ENCODE results near the gene SLC7A6. TPM values are rescaled to one million over a fixed set of nuclear protein-coding genes. Genes with fewer than 3 reads are reported as not detected.

Gene SLC7A6
- total RNA-seq, 2 experiments from 2014 or later = 53.1 to 79.5 TPM

DNA sequence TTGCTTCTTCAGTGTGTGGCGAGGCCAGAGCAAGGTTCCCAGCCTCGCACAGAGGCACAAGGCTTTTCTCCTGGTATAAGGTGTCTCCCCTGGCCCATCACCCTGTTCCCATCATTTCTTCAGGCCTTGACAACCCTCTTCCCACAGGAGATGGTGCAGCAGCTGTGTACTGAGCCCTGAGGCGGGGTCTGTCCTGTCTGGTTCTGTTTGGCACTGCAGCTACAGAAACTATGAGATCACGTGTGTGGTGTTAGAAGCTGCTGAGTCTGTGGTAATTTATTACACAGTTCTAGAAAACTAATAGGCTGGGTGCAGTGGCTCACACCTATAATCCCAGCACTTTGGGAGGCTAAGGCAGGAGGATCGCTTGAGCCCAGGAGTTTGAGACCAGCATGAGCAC, 11.9 kb upstream of the SLC7A6 start:
- BruUV-seq (replicated peaks) = no TSS peak
- H3K27ac ChIP-seq (ENCODE audit: low read depth, low read length, poor library complexity, severe bottlenecking) = peak overlapping the region; percentile 91
- ChIA-PET CTCF (ENCODE audit: unreplicated experiment) (interaction anchor here (1.2 kb wide), 1 partner anchor 214 kb away, joined by 3 read pairs; no protein-coding TSS in a partner anchor), POLR2A (interaction anchor here (0.7 to 2.2 kb wide), 7 partner anchors 9 to 178 kb away, joined by 3 to 14 read pairs (median 4); partner anchors contain the start of gene NFATC3)
- H3K9me3 ChIP-seq (ENCODE audit: low read length) = no peaks in the 10 kb centered on the region
- intact Hi-C loops (cut with micrococcal nuclease; ENCODE audit: unreplicated experiment) = loop anchor here (10.0 kb wide), 1 partner anchor 242 kb away; no protein-coding TSS in a partner anchor
- TF ChIP-seq CTCF (conservative IDR thresholded peaks at IDR 0.05; ENCODE audit: low read length) (no peak), EZH2phosphoT487 (IDR thresholded peaks at IDR 0.05; ENCODE audit: borderline replicate concordance, low read depth, low read length) (no peak)
- H3K4me2 ChIP-seq (ENCODE audit: low read length) = peak overlapping the region; percentile 68
- no peaks in the 10 kb centered on the region for H3K9me2 ChIP-seq (ENCODE audit: insufficient read depth, low read length)
- H3K36me3 ChIP-seq (ENCODE audit: insufficient read depth, low read length) = peaks cover 64% of the 10 kb centered on the region
- no peaks in the 10 kb centered on the region for H4K20me1 ChIP-seq (ENCODE audit: insufficient read depth, low read length)
- peak overlapping the region; percentile 5; the same call in 1 of the 2 replicates for H2AFZ ChIP-seq (ENCODE audit: low read length)
- H3K4me1 ChIP-seq (ENCODE audit: insufficient read depth, low read length, poor library complexity, severe bottlenecking) = peaks cover 66% of the 10 kb centered on the region
- peak overlapping the region; percentile 38 for H3K4me3 ChIP-seq (ENCODE audit: low read depth, low read length, poor library complexity, severe bottlenecking)
- H3K79me2 ChIP-seq (ENCODE audit: insufficient read depth, low read depth, low read length) = peaks cover 6% of the 10 kb centered on the region; the same call in 1 of the 2 replicates
- DNase-seq (ENCODE audit: low spot score) = no peak

GRCh38 chr16:68253721-68254120, 10.6 kb upstream of the SLC7A6 start:
- Histone ChIP-seq H3K4me1 (ENCODE audit: insufficient read depth, low read length, poor library complexity, severe bottlenecking) (peaks cover 72% of the 10 kb centered on the region), H3K9me2 (ENCODE audit: insufficient read depth, low read length) (no peaks in the 10 kb centered on the region), H4K20me1 (ENCODE audit: insufficient read depth, low read length) (no peaks in the 10 kb centered on the region), H3K9me3 (ENCODE audit: low read length) (no peaks in the 10 kb centered on the region), H3K79me2 (ENCODE audit: insufficient read depth, low read depth, low read length) (peaks cover 3% of the 10 kb centered on the region; the same call in 1 of the 2 replicates), H3K4me2 (ENCODE audit: low read length) (no peak overlapping the region), H3K36me3 (ENCODE audit: insufficient read depth, low read length) (peaks cover 65% of the 10 kb centered on the region), H3K4me3 (ENCODE audit: low read depth, low read length, poor library complexity, severe bottlenecking) (no peak overlapping the region), H3K27ac (ENCODE audit: low read depth, low read length, poor library complexity, severe bottlenecking) (peak overlapping the region; percentile 91), H2AFZ (ENCODE audit: low read length) (no peak overlapping the region)
- intact Hi-C loops (cut with micrococcal nuclease; ENCODE audit: unreplicated experiment) = loop anchor here (10.0 kb wide), 1 partner anchor 241 kb away; no protein-coding TSS in a partner anchor
- no peak for TF ChIP-seq CTCF (conservative IDR thresholded peaks at IDR 0.05; ENCODE audit: low read length)
- no peak for TF ChIP-seq EZH2phosphoT487 (IDR thresholded peaks at IDR 0.05; ENCODE audit: borderline replicate concordance, low read depth, low read length)
- ChIA-PET POLR2A (interaction anchor here (1.6 kb wide), 1 partner anchor 30 kb away, joined by 5 read pairs; no protein-coding TSS in a partner anchor), CTCF (ENCODE audit: unreplicated experiment) (no interaction called here)
- DNase-seq (ENCODE audit: low spot score) = no peak
- no TSS peak for BruUV-seq (replicated peaks)

DNA sequence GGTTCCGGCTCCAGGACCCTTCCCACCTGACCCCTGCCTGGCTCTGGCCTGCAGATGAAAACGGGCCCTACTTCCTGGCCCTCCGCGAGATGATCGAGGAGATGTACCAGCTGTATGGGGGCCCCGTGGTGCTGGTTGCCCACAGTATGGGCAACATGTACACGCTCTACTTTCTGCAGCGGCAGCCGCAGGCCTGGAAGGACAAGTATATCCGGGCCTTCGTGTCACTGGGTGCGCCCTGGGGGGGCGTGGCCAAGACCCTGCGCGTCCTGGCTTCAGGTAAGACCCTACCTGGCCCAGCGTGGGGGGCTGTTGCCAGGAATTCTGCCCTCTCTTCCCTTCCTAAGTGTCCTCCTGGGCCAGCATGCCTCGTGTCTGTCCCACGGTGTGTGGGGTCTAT, 8.6 kb upstream of the SLC7A6 start:
- ChIA-PET CTCF (ENCODE audit: unreplicated experiment) (interaction anchor here (0.6 kb wide), 1 partner anchor 593 kb away, joined by 3 read pairs; no protein-coding TSS in a partner anchor), POLR2A (interaction anchor here (0.6 kb wide), 2 partner anchors 12 to 17 kb away, joined by 3 read pairs; no protein-coding TSS in a partner anchor)
- Histone ChIP-seq H3K27ac (ENCODE audit: low read depth, low read length, poor library complexity, severe bottlenecking) (peak overlapping the region; percentile 94), H3K36me3 (ENCODE audit: insufficient read depth, low read length) (peaks cover 67% of the 10 kb centered on the region), H3K79me2 (ENCODE audit: insufficient read depth, low read depth, low read length) (peaks cover 3% of the 10 kb centered on the region; the same call in 1 of the 2 replicates), H3K9me3 (ENCODE audit: low read length) (no peaks in the 10 kb centered on the region), H3K9me2 (ENCODE audit: insufficient read depth, low read length) (no peaks in the 10 kb centered on the region), H2AFZ (ENCODE audit: low read length) (no peak overlapping the region), H3K4me2 (ENCODE audit: low read length) (no peak overlapping the region), H4K20me1 (ENCODE audit: insufficient read depth, low read length) (no peaks in the 10 kb centered on the region), H3K4me3 (ENCODE audit: low read depth, low read length, poor library complexity, severe bottlenecking) (no peak overlapping the region), H3K4me1 (ENCODE audit: insufficient read depth, low read length, poor library complexity, severe bottlenecking) (peaks cover 69% of the 10 kb centered on the region)
- BruUV-seq (replicated peaks) = no TSS peak
- no peak for DNase-seq (ENCODE audit: low spot score)
- intact Hi-C loops (cut with micrococcal nuclease; ENCODE audit: unreplicated experiment) = loop anchor here (10.0 kb wide), 1 partner anchor 239 kb away; no protein-coding TSS in a partner anchor
- TF ChIP-seq EZH2phosphoT487 (IDR thresholded peaks at IDR 0.05; ENCODE audit: borderline replicate concordance, low read depth, low read length) (no peak), CTCF (conservative IDR thresholded peaks at IDR 0.05; ENCODE audit: low read length) (no peak)

All from OCI-LY7 (cell line).